8988T (cell line): ENCODE measurements around the gene DNAJC11.
"Not testable (repeated sequence)": the region's sequence is repeated elsewhere in the genome, so short reads cannot be mapped to it uniquely, and the experiment has no call there.

ENCODE experiments used
- DNase-seq: peaks from one replicate; pipeline ENCODE4 v3.0.0; 2011

Gene DNAJC11

GRCh38 chr1:6623269-6623965, 78.2 kb downstream of the DNAJC11 start:
- no peak for DNase-seq

GRCh38 chr1:6622396-6623152, 79.0 kb downstream of the DNAJC11 start:
- DNase-seq: no peak

GRCh38 chr1:6621429-6622391, 79.9 kb downstream of the DNAJC11 start:
- DNase-seq: no peak

GRCh38 chr1:6619045-6619444, 82.6 kb downstream of the DNAJC11 start:
- DNase-seq: no peak

GRCh38 chr1:6614929-6615785, 86.5 kb downstream of the DNAJC11 start:
- no peak for DNase-seq

- no peak for DNase-seq
Measured at GRCh38 chr1:6614019-6614928, 87.3 kb downstream of the DNAJC11 start.

GRCh38 chr1:6613361-6614018, 88.1 kb downstream of the DNAJC11 start, which contains the start of gene PHF13:
TSS of gene PHF13 (plus strand) at chr1:6613731. CDS start at chr1:6614067, 336 bp downstream.
- peak; percentile 95 for DNase-seq

- DNase-seq: no peak
Measured at GRCh38 chr1:6612641-6613360, 88.8 kb downstream of the DNAJC11 start.

- DNase-seq: no peak
Measured at GRCh38 chr1:6603915-6604558, 97.6 kb downstream of the DNAJC11 start.

GRCh38 chr1:6603238-6603914, 98.2 kb downstream of the DNAJC11 start:
- DNase-seq: no peak

- DNase-seq: no peak
Measured at GRCh38 chr1:6602669-6603237, 98.9 kb downstream of the DNAJC11 start, which contains the start of gene KLHL21. TSS of gene KLHL21 (minus strand) at chr1:6602869. CDS start at chr1:6602817, 52 bp downstream.

- no peak for DNase-seq
Measured at GRCh38 chr1:6601923-6602668, 99.5 kb downstream of the DNAJC11 start.

- no peak for DNase-seq
Measured at GRCh38 chr1:6601049-6601922, 100.3 kb downstream of the DNAJC11 start.

- DNase-seq: no peak
Measured at GRCh38 chr1:6600410-6601048, 101.1 kb downstream of the DNAJC11 start.

GRCh38 chr1:6599991-6600390, 101.6 kb downstream of the DNAJC11 start:
- not testable (repeated sequence) for DNase-seq
